ENCODE measurements around the gene MBP.

MBP gene

DNA sequence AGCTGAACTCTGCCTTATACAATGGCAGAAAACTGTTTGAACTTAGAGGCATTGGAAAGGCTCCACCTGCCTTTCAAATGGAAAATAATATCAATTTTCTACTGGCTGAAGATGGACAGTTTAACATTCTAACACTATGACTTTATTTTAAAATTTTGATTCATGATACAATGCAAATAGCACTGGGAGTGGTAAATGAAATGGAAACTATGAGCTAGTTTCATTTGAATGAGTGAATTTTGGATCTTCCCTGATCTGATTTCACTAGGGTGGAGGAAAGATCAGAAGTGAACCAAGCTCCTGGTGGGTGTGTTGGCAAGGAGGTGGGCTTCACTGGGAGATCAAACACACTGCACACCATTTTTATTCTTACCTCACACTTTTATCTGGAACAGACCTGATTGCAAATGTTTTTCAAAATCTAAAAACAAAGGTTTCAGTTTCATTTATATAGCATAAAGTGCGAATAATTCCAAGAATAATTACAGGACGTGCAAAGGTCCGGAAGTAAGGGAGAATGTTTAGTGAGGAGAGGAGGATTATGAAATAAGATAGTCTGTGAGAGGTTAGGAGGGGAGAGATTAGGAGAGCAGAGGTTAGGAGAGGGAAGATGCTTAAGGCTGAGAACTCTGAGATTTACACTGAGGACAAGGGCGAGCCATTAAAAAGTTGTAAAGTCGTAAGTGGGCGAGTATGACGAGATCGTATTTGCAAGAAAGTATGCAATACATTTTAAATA is 18.6 kb upstream of the MBP start:
- DNase-seq (ENCODE audit: low read depth) = no peak

GRCh38 chr18:77150588-77150987 is 18.0 kb upstream of the MBP start:
- DNase-seq (ENCODE audit: low read depth) = no peak

- no peak for DNase-seq (ENCODE audit: low read depth)
Measured at GRCh38 chr18:77148289-77148688, 15.7 kb upstream of the MBP start.

DNA sequence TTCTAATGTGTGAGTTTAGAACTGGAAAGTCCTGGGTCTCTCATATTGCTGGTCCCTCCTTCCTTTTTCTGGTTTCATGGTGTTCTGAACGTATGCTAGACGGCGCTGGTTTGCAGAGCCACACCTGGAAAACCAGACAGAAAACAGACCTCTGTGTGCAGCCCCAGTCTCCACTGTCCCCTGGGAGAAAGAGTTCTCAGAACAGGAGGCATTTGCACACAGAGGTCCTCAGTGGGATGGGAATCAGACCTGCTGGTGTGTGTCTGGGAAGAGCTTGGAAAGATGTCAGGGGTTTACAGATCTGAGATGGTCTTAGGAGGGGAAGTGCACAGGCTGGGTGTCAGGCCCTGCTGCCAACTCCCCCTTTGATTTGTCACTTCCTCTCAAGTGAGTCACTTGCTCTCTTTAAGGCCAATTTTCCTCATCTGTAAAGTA is 14.9 kb upstream of the MBP start:
- no peak for DNase-seq (ENCODE audit: low read depth)

DNA sequence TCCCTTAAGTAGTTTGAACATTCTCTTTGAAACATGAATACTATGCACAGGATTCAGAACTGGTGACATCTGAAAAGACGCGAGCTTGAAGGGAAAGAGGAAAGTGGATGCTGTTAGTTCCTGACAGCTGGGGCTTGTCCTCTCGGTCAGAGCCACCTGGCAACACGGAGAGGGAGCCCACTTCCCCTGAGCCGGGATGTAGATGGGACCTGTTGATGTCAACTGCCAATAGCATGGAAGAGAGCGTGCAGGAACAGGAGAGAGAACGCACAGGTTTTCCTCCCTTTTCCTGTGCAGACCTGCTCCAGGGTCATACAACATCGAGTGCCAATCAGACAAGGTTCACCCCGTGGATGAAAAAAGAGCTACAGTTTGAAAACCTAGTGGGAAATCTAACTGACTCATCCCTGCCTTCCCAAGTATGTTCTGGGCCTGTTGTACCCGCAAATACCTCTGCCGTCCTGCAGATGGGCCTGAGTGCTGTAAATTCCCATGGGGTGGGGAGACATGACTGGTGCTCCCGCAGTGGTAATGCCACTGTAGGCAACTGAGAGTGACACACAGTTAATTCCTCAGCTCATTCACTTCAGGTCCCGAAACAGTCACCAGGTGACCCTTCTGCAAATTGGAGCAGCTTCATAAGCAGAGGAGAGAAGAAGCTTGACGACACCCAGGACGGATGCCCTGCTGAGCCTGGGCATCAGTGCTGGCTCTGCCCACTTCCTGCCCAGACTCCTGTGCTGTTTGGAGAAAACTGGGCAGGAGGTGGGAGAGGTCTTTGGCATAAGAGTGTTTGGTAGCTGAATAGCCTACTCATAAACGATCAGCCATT is 13.9 kb upstream of the MBP start:
- DNase-seq (ENCODE audit: low read depth) = no peak

DNA sequence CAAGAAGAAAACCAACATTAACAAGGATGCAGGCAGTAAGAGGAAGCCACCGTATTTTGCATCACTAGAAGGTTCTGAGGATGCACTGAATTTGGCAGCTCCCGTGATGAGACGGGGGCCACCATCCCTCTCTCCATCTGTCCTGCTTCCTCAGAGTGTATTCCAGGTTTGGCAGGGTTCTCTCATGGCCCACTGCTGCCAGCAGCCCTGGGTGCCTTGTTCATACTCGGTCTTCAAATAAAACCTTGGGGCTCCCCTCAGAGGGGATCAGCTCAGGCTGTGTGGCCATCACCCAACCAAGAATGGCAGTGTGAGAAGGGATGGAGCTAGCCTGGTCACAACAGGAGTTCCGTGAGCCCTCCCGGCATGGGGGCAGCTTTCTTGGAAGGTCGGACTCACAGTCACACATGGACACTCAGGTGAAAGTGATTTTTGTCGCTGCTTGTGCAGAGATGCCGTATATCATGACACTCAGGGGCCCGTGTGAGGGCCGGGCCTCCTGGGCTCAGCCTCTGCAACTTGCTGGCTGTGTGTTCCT is 12.8 kb upstream of the MBP start:
- DNase-seq (ENCODE audit: low read depth) = no peak

DNA sequence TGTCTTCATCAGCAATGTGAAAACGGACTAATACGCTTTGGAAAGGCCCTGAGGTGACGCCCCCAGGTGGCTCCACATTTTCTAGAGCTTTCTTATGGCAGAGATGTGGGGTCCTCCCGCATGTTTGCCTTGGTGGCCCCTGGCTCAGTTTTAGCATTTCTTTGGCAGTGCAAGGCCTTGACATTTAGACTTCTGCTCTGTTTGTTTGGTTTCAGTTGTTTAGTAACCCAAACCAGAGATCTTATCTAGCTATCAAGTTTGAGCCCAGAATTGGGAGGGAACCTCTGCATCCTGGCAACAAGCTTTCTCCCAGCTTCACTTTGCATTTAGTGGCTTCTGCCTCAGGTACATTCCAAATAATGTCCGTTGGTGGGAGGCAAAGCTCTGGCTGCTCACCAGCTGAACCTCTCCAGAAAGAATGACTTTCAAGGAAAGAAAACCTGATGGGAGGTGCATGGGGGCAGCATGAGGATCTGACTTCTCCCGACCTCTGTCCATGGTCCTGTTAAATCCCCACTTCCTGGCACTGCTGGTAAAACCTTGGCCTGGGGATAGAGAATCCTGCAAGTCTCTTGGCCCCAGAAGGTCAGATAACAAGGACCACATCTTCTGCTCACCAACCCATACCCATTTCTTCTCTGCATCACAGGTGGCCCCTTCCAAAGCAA is 12.0 kb upstream of the MBP start:
- DNase-seq (ENCODE audit: low read depth) = no peak

DNA sequence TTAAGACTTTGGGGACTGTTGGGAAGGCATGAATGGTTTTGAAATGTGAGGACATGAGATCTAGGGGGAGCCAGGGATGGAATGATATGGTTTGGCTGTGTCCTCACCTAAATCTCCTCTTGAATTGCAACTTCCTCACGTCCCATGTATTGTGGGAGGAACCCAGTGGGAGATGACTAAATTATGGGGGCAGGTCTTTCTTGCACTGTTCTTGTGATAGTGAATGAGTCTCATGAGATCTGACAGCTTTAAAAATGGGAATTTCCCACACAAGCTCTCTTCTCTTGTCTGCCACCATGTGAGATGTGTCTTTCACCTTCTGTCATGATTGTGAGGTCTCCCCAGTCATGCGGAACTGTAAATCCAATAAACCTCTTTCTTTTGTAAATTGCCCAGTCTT is 11.5 kb upstream of the MBP start:
- DNase-seq (ENCODE audit: low read depth) = no peak

GRCh38 chr18:77143196-77143595 is 10.6 kb upstream of the MBP start:
- no peak for DNase-seq (ENCODE audit: low read depth)

DNA sequence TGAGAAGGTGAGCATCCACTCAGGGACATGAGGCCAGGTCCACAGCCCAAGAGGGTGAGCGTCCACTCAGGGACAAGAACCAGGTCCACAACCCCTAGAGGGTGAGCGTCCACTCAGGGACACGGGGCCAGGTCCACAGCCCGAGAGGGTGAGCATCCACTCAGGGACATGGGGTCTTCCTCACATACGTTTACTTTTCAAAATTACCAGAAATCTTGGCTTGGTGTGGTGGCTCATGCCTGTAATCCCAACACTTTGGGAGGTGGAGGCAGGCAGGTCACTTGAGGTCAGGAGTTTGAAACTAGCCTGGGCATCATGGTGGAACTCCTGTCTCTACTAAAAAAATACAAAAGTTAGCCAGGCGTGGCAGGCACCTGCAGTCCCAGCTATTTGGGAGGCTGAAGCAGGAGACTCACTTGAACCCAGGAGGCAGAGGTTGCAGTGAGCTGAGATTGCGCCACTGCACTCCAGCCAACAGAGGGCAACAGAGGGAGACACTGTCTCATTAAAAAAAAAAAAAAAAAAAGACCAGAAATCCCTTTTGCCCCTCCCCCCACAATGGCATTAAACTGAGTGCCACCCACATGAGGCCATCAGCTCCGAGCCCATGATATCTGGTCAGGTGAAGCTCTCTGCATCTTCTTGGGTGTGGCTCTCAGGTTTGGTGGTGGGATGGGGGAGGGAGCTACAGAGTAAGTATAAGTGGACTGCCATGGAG is 9.0 kb upstream of the MBP start:
- no peak for DNase-seq (ENCODE audit: low read depth)

GRCh38 chr18:77140439-77141109 is 8.0 kb upstream of the MBP start:
- no peak for DNase-seq (ENCODE audit: low read depth)

DNA sequence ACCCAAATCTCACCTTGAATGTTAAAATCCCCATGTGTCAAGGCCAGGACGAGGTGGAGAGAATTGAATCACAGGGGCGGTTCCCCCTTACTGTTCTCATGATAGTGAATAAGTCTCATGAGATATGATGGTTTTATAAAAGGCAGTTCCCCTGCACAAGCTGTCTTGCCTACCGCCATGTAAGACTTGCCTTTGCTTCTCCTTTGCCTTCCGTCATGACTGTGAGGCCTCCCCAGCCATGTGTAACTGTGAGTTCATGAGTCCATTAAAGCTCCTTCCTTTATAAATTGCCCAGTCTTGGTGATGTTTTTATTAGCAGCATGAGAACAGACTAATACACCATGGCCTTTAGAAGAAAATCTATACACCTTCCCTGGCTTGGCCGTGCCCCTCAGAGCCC is 7.4 kb upstream of the MBP start:
- DNase-seq (ENCODE audit: low read depth) = no peak

GRCh38 chr18:77139619-77140018 is 7.0 kb upstream of the MBP start:
- no peak for DNase-seq (ENCODE audit: low read depth)

- DNase-seq (ENCODE audit: low read depth) = no peak
Measured at GRCh38 chr18:77138270-77138669, 5.7 kb upstream of the MBP start.

DNA sequence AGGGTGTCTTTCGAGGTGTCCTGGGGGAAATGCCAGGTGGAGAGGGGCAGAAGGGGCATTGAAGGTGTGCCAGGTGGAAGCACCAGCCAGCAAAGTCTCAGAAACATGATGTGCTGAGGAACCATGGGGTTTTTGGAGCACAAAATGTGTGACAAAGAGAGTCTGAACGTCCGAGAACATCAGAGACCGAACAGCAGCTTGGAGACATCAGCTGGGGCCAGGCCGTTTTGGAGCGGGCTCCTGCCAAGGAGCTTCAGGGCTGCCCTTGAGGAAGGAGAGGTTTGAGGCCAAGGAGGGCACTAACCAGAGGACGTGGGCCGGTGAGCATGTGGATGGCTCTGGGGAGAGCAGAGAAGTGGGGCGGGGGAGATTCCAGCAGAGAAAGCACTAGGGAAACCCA is 5.3 kb upstream of the MBP start:
- no peak for DNase-seq (ENCODE audit: low read depth)

DNA sequence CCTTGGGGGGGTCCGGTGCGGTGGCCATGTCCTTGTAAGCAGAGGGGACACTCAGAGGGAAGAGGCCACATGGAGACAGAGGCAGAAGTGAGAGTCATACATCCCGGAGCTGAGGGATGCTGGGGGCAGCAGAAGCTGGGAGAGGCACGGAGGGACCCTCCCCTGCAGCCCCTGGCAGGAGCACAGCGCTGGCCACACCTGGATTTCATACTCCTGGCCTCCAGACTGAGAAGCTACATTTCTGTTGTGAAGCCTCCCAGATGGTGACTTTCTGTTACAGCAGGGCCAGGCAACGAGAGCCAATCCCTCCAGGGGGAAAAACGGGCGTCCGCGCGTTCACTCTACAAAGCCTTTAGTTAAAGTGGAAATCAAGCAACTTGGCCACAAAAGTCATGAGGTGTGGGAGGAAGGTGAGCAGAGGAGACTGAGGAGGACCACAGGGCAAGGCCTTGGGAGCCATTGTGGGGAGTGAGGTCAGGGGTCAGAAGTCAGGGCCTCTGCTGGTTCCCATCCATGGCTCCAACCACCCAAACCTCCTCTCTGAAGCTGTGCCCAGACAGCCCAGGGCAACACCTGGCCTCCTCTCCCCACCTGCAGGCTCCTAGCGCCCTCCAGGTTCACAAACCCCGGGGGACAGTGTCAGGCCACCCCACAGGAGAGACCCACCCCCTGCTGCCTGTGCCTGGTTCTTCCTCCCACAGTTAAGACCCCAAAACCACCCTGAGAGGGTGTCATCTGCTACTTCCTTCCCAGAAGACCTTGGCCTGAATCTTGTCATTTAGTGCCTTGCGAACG is 4.5 kb upstream of the MBP start:
- no peak for DNase-seq (ENCODE audit: low read depth)

DNA sequence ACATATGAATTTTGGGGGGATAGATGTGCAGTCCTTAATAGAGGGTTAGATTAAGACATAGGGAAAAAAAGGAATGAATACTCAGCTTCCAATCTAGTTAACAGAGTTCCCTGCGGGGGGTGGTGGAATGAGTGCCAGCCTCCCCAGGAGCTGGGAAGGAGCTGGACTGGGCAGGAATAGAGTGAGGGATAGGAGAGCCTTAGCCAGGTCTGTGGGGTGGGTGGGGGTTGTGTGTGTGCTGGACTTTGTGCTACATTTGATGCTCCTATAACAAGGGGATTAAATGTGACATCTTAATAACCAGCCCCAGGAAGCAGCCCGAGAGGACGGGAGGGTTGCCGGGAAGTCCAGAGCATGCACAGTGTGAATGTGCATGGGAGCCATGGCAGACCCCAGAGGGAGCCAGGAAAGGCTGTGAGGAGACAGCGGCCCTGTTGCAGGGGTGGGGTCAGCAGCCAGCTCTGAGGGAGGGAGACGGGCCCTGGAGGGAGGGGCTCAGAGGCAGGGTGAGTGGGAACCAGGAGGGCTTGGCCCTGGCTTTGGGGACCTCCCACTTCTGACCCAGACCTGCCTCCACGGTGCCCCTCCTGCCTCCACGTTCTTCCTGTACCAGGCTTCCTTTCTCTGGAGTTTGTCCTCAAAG is 3.6 kb upstream of the MBP start:
- no peak for DNase-seq (ENCODE audit: low read depth)

GRCh38 chr18:77135339-77136075 is 2.9 kb upstream of the MBP start:
- DNase-seq (ENCODE audit: low read depth) = no peak

DNA sequence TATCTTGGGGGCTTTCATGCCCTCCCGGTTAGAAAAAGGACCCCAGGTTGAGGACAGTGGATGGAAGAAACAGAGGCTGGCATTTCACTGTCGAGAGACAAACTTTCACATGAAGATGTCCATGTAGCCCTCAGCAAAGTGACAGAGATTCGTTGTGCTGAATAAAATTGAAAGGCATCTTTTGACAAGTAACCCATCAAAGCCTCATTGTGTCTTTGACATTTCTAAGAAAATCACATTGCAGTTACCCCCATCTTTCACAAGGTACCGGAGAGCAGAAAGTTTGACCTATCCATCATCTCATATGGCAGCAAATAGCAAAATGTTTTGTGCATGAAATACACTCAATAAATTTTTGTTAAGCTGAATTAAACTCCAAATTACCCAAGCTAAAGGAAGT is 2.0 kb upstream of the MBP start:
- DNase-seq (ENCODE audit: low read depth) = no peak
